Activated CD4-positive, alpha-beta T cell treated with anti-CD3 and anti-CD28 coated beads, Interleukin-2, amount 10 ng/mL, durations not matched to agents 7 days and 5 days (primary cell): ENCODE data around the gene LY9. TPM values are rescaled to one million over a fixed set of nuclear protein-coding genes. Genes with fewer than 3 reads are reported as not detected.

Experiments
- CTCF ChIA-PET: fragments of 350-600 bp; sonication (Branson Sonifier 250); formaldehyde crosslinking; loops from one replicate; lab custom pipeline; 2021; ENCODE audit warnings: antibody characterized with exemption; lab: Charles Lee
- POLR2A ChIA-PET: fragments of 350-600 bp; sonication (Branson Sonifier 250); formaldehyde crosslinking; loops from one replicate; lab custom pipeline; 2021; ENCODE audit warnings: antibody characterized with exemption; lab: Charles Lee
- DNase-seq: peaks from one replicate; pipeline ENCODE4 v3.0.0-alpha.2; 2020
- H3K27ac Mint-ChIP-seq: one replicate; pipeline ENCODE4 v1.8.0; 2021; ENCODE audit warnings: mild to moderate bottlenecking, moderate library complexity, mixed read lengths
- H3K27me3 Mint-ChIP-seq: one replicate; pipeline ENCODE4 v1.8.0; 2021; ENCODE audit warnings: mixed read lengths
- H3K36me3 Mint-ChIP-seq: one replicate; pipeline ENCODE4 v1.8.0; 2021; ENCODE audit warnings: low read depth, mixed read lengths
- H3K4me1 Mint-ChIP-seq: one replicate; pipeline ENCODE4 v1.8.0; 2021; ENCODE audit warnings: mixed read lengths
- H3K4me3 Mint-ChIP-seq: one replicate; pipeline ENCODE4 v1.8.0; 2021; ENCODE audit warnings: mild to moderate bottlenecking, moderate library complexity, mixed read lengths
- H3K9me3 Mint-ChIP-seq: one replicate; pipeline ENCODE4 v1.8.0; 2021; ENCODE audit warnings: mixed read lengths
- total RNA-seq, 2 experiments: library from RNA; stranded (reverse); gene quantifications; one replicate each; pipeline ENCODE4 v1.2.3, GENCODE V29; 2021

The LY9 gene
- total RNA-seq, 2 experiments from 2014 or later, result 45.9 to 49.0 TPM

GRCh38 chr1:160758521-160758920 lies 37.5 kb upstream of the LY9 start:
- Mint-ChIP-seq H3K27ac (no peak overlapping the region), H3K4me1 (peaks cover 29% of the 10 kb centered on the region), H3K4me3 (no peak overlapping the region), H3K36me3 (peaks cover 10% of the 10 kb centered on the region), H3K9me3 (peaks cover 29% of the 10 kb centered on the region), H3K27me3 (no peaks in the 10 kb centered on the region)
- DNase-seq, result no peak
- ChIA-PET POLR2A (interaction anchor here (0.6 kb wide), 1 partner anchor 34 kb away, joined by 4 read pairs; no protein-coding TSS in a partner anchor), CTCF (interaction anchor here (0.6 to 2.2 kb wide), 2 partner anchors 10 to 307 kb away, joined by 5 to 11 read pairs; no protein-coding TSS in a partner anchor)

- Mint-ChIP-seq H3K36me3 (peaks cover 7% of the 10 kb centered on the region), H3K27me3 (no peaks in the 10 kb centered on the region), H3K9me3 (peaks cover 25% of the 10 kb centered on the region), H3K4me1 (peaks cover 26% of the 10 kb centered on the region), H3K4me3 (no peak overlapping the region), H3K27ac (no peak overlapping the region)
- DNase-seq, result no peak
- ChIA-PET CTCF (interaction anchor here (1.1 to 2.2 kb wide), 4 partner anchors 9 to 52 kb away, joined by 3 to 11 read pairs (median 4); no protein-coding TSS in a partner anchor), POLR2A (no interaction called here)
Observed at GRCh38 chr1:160759740-160760139, 36.2 kb upstream of the LY9 start.

GRCh38 chr1:160761046-160761445 lies 34.9 kb upstream of the LY9 start:
- DNase-seq, result no peak
- CTCF ChIA-PET, result interaction anchor here (1.0 to 1.5 kb wide), 4 partner anchors 15 to 54 kb away, joined by 3 to 4 read pairs (median 4); no protein-coding TSS in a partner anchor
- H3K9me3 Mint-ChIP-seq, result peaks cover 22% of the 10 kb centered on the region
- no peak overlapping the region for H3K27ac Mint-ChIP-seq
- peaks cover 6% of the 10 kb centered on the region for H3K36me3 Mint-ChIP-seq
- no peaks in the 10 kb centered on the region for H3K27me3 Mint-ChIP-seq
- peaks cover 20% of the 10 kb centered on the region for H3K4me1 Mint-ChIP-seq
- H3K4me3 Mint-ChIP-seq, result no peak overlapping the region
- POLR2A ChIA-PET, result no interaction called here

- Mint-ChIP-seq H3K4me1 (peaks cover 18% of the 10 kb centered on the region), H3K4me3 (no peak overlapping the region), H3K27ac (no peak overlapping the region), H3K36me3 (peaks cover 2% of the 10 kb centered on the region), H3K9me3 (peaks cover 21% of the 10 kb centered on the region), H3K27me3 (no peaks in the 10 kb centered on the region)
- DNase-seq, result no peak
- CTCF ChIA-PET, result interaction anchor here (1.4 to 1.5 kb wide), 2 partner anchors 17 to 35 kb away, joined by 4 read pairs; no protein-coding TSS in a partner anchor
- POLR2A ChIA-PET, result no interaction called here
Observed at GRCh38 chr1:160761886-160762285, 34.1 kb upstream of the LY9 start.

GRCh38 chr1:160763993-160764392 lies 32.0 kb upstream of the LY9 start:
- H3K27ac Mint-ChIP-seq, result no peak overlapping the region
- H3K9me3 Mint-ChIP-seq, result peaks cover 15% of the 10 kb centered on the region
- DNase-seq, result no peak
- peaks cover 26% of the 10 kb centered on the region for H3K4me1 Mint-ChIP-seq
- ChIA-PET POLR2A (no interaction called here), CTCF (interaction anchor here (1.0 to 7.5 kb wide), 5 partner anchors 11 to 38 kb away, joined by 3 to 102 read pairs (median 5); no protein-coding TSS in a partner anchor)
- H3K36me3 Mint-ChIP-seq, result no peaks in the 10 kb centered on the region
- no peaks in the 10 kb centered on the region for H3K27me3 Mint-ChIP-seq
- H3K4me3 Mint-ChIP-seq, result no peak overlapping the region

GRCh38 chr1:160767395-160768294 lies 28.3 kb upstream of the LY9 start:
- no peaks in the 10 kb centered on the region for H3K27me3 Mint-ChIP-seq
- H3K4me3 Mint-ChIP-seq, result peak overlapping the region; percentile 72
- H3K27ac Mint-ChIP-seq, result peak overlapping the region; percentile 97
- H3K36me3 Mint-ChIP-seq, result no peaks in the 10 kb centered on the region
- CTCF ChIA-PET, result interaction anchor here (0.5 to 7.5 kb wide), 41 partner anchors 9 to 372 kb away, joined by 3 to 102 read pairs (median 5); partner anchors contain the start of genes ITLN2, LY9 and SLAMF7
- H3K4me1 Mint-ChIP-seq, result peaks cover 37% of the 10 kb centered on the region
- POLR2A ChIA-PET, result interaction anchor here (0.7 to 1.3 kb wide), 2 partner anchors 85 to 127 kb away, joined by 4 to 5 read pairs; no protein-coding TSS in a partner anchor
- DNase-seq, result peak; percentile 30
- H3K9me3 Mint-ChIP-seq, result peaks cover 6% of the 10 kb centered on the region

GRCh38 chr1:160768295-160768657 lies 27.7 kb upstream of the LY9 start:
- peaks cover 38% of the 10 kb centered on the region for H3K4me1 Mint-ChIP-seq
- ChIA-PET POLR2A (interaction anchor here (0.6 to 1.3 kb wide), 2 partner anchors 31 to 85 kb away, joined by 4 to 7 read pairs; no protein-coding TSS in a partner anchor), CTCF (interaction anchor here (0.5 to 7.5 kb wide), 39 partner anchors 9 to 371 kb away, joined by 3 to 102 read pairs (median 5); partner anchors contain the start of genes ITLN2, LY9 and SLAMF7)
- H3K27ac Mint-ChIP-seq, result peak overlapping the region; percentile 97
- H3K4me3 Mint-ChIP-seq, result peak overlapping the region; percentile 72
- H3K36me3 Mint-ChIP-seq, result peaks cover 1% of the 10 kb centered on the region
- DNase-seq, result peak; percentile 92
- H3K27me3 Mint-ChIP-seq, result no peaks in the 10 kb centered on the region
- H3K9me3 Mint-ChIP-seq, result peaks cover 3% of the 10 kb centered on the region

- Mint-ChIP-seq H3K27me3 (no peaks in the 10 kb centered on the region), H3K9me3 (no peaks in the 10 kb centered on the region), H3K36me3 (peaks cover 1% of the 10 kb centered on the region), H3K4me3 (no peak overlapping the region), H3K4me1 (peaks cover 54% of the 10 kb centered on the region), H3K27ac (no peak overlapping the region)
- ChIA-PET POLR2A (no interaction called here), CTCF (interaction anchor here (0.6 to 1.6 kb wide), 5 partner anchors 10 to 370 kb away, joined by 3 to 6 read pairs (median 4); no protein-coding TSS in a partner anchor)
- DNase-seq, result no peak
Observed at GRCh38 chr1:160772331-160772730, 23.6 kb upstream of the LY9 start.

GRCh38 chr1:160773093-160773492 lies 22.9 kb upstream of the LY9 start:
- no peak for DNase-seq
- H3K27me3 Mint-ChIP-seq, result no peaks in the 10 kb centered on the region
- POLR2A ChIA-PET, result no interaction called here
- no peak overlapping the region for H3K27ac Mint-ChIP-seq
- no peak overlapping the region for H3K4me3 Mint-ChIP-seq
- CTCF ChIA-PET, result interaction anchor here (0.6 to 1.6 kb wide), 6 partner anchors 9 to 369 kb away, joined by 3 to 6 read pairs (median 4); partner anchors contain the start of gene LY9
- H3K9me3 Mint-ChIP-seq, result no peaks in the 10 kb centered on the region
- peaks cover 50% of the 10 kb centered on the region for H3K4me1 Mint-ChIP-seq
- H3K36me3 Mint-ChIP-seq, result peaks cover 1% of the 10 kb centered on the region

GRCh38 chr1:160774886-160775719 lies 20.9 kb upstream of the LY9 start:
- no peak overlapping the region for H3K4me3 Mint-ChIP-seq
- H3K27ac Mint-ChIP-seq, result peak overlapping the region; percentile 62
- CTCF ChIA-PET, result interaction anchor here (0.6 to 4.0 kb wide), 17 partner anchors 10 to 215 kb away, joined by 3 to 27 read pairs (median 4); partner anchors contain the start of genes ITLN2, LY9 and SLAMF1
- no peaks in the 10 kb centered on the region for H3K9me3 Mint-ChIP-seq
- H3K4me1 Mint-ChIP-seq, result peaks cover 42% of the 10 kb centered on the region
- POLR2A ChIA-PET, result interaction anchor here (0.5 kb wide), 1 partner anchor 214 kb away, joined by 3 read pairs; no protein-coding TSS in a partner anchor
- peaks cover 1% of the 10 kb centered on the region for H3K36me3 Mint-ChIP-seq
- H3K27me3 Mint-ChIP-seq, result no peaks in the 10 kb centered on the region
- DNase-seq, result no peak

- Mint-ChIP-seq H3K4me3 (no peak overlapping the region), H3K4me1 (peaks cover 35% of the 10 kb centered on the region), H3K27ac (no peak overlapping the region), H3K9me3 (no peaks in the 10 kb centered on the region), H3K27me3 (no peaks in the 10 kb centered on the region), H3K36me3 (peaks cover 1% of the 10 kb centered on the region)
- ChIA-PET POLR2A (no interaction called here), CTCF (interaction anchor here (0.6 to 4.0 kb wide), 19 partner anchors 8 to 214 kb away, joined by 3 to 27 read pairs (median 6); partner anchors contain the start of genes ITLN2, LY9 and SLAMF1)
- no peak for DNase-seq
Observed at GRCh38 chr1:160776178-160776577, 19.8 kb upstream of the LY9 start.
